ENCODE data around the gene CCDC6.
A peak's percentile ranks its signal among the peaks of the same experiment; 100 is the strongest.
"Not testable (repeated sequence)": the region's sequence is repeated elsewhere in the genome, so short reads cannot be mapped to it uniquely, and the experiment has no call there.

The CCDC6 gene

DNA sequence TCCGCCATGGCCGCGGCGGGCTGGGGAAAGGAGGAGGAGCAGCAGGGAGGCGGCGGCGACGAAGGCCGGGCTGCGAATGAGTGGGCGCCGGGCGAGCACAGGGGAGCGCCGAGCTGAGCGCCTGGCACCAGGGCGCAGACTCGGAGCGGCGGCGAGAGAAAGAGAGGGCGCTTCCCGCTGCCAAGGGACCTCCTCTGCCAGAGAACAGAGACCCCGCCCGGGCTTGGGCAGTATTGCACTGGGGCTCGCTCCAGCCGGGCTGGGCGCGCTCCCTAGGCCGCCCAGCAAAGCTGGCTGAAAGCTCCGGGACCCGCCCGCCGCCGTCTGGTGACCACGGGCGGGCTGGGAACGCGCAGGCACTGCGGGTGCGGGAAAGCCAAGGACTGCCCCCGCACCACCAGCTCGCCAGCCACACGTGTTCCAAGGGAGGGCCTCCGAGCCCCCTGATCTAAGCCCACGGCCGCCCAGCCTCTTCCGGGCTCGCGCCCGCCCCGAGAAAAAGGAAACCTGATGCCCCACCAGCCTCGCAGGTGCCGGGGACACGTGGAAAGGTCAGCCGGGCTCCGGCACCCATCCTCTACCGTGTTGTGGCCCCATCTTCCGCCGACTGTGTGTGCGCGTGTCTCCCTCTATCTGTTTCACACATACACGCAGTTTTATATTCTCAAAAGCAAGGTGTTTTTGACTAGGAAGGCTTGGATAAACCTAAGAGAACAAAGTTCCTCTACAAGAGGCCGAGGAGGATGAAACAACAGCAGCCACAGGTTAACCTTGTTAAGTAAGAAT lies at the start of gene CCDC6:
CCDC6 (minus strand) TSS at position 140 of the 786 bp plus-strand sequence; CDS start at position 8, 132 bp downstream.
- peak; percentile 93 for DNase-seq

DNA sequence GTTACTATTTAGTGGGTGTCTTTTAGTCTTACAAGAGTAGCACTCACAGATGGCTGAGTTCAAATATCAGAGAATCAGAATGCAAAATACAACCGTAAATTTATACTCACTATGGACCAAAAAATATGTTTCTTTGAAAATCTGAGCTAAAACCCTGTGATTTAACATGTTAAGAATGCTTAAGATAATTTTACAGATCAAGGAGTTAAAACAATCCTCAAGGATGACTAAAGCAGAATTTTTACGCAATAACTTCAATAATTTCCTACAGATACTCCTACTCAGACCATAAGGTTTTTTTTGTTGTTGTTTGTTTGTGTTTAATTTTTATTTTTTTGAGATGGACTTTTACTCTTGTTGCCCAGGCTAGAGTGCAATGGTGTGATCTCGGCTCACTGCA lies 47.9 kb upstream of the CCDC6 start:
- no peak for DNase-seq

- DNase-seq = not testable (repeated sequence)
Observed at GRCh38 chr10:59953711-59954110, 47.4 kb upstream of the CCDC6 start.

DNA sequence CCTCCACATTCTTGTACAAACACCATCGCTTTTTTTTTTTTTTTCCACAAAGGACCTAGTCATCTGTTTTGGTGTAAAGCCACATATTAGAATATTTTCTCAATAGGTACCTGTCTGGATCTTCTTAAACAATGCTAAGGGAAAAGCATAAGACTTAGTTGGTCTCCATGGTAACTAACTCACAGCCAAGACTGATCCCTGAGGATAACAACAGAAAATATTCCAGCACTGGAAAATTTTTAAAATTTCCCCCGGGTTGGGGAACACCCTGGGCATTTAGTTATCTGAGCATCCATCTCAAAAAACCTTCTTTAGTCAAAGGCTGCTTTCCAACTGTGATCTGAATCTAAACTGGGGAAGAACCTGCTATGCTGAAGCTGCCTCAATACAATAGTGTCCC lies 43.7 kb upstream of the CCDC6 start:
- DNase-seq = no peak

DNA sequence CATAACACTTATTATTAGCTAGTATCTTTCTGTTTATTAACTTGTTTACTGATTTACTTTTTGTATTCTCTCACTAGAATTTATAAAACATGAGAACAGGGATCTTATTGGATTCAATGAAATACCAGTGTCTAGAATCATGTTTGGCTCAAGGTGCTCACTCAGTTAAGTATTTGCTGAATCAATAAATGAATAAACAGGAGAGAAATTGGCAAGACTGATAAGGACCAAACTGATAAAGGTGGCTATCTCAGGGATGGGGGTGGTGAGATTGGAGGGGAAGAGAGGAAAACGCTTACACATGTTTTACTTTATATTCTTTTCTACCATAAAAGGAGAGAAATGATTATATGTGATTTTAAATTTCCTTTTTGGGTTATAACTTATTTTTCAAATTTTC lies 43.3 kb upstream of the CCDC6 start:
- DNase-seq = no peak

GRCh38 chr10:59945991-59946390 lies 39.6 kb upstream of the CCDC6 start:
- DNase-seq = no peak

DNA sequence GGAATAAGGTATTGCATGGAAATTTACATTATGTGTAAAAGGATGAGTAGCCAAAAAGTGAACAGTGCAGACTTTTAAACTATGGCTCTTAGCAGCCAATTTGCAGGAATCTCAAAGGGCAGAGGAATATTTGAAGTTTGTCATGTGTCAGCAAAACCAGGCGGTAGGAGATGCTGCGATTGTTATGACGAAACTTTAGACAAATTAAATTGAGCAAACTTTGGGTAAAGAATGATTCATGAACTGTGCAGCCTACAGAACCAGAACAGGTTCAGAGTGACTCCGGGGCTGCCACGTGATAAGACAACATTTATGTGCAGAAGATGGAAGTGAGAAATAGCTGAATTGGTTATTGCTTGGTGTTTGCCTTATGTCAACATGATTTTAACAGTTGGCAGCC lies 39.2 kb upstream of the CCDC6 start:
- no peak for DNase-seq

- no peak for DNase-seq
Observed at GRCh38 chr10:59944339-59944935, 38.1 kb upstream of the CCDC6 start.

- no peak for DNase-seq
Observed at GRCh38 chr10:59942556-59942955, 36.2 kb upstream of the CCDC6 start.

GRCh38 chr10:59937720-59938119 lies 31.4 kb upstream of the CCDC6 start:
- no peak for DNase-seq

- DNase-seq = no peak
Observed at GRCh38 chr10:59934701-59935100, 28.3 kb upstream of the CCDC6 start.

- not testable (repeated sequence) for DNase-seq
Observed at GRCh38 chr10:59930788-59931521, 24.6 kb upstream of the CCDC6 start.

DNA sequence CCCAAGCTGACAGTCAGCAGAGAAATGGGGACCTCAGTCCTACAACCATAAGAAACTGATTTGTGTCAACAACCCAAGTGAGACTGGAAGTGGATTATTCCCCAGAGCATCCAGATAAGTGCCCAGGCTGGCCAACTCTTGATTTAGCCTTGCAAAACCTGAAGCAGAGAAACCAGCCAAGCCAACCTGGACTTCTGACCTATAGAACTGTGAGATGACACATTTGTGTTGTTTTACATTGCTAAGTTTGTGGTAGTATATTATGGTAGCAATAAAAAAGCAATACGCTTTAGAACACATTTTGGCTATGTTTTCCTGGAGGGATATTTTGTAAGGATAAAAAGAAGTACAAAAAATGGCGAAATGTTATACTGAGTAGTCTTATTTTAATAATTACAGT lies 19.7 kb upstream of the CCDC6 start:
- no peak for DNase-seq

DNA sequence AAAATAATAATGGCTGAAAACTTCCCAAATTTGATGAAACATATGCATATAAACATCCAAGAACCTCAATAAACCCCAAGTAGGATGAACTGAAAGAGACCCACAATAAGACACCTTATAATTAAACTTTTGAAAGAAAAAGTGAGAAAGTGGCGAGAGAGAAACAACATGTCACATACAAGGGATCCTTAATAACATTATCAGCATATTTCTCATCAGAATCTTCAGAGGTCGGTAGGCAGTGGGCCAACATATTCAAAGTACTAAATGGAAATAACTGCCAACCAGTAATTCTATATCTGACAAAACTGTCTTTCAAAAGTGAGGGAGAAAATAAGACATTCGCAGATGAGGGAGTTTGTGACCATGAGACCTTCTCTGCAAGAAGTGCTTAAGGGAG lies 16.6 kb upstream of the CCDC6 start:
- DNase-seq = no peak

DNA sequence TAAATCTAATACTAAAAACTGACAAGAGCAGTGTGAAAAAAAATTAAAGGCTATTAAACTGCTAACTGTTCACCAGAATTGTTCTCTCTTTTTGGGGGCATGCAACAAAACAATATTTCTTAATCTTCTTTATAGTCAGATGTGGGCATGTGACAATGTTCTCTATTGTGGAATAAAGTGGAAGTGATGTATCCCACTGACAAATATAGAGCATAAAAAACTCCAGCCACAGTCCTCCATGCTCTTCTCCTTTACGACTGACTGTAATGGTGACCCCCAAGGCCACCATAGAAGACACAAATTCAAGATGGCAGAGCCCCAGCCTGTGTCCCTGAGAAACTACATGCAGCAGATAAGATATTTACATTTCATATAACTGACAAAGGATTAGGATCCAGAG lies 11.6 kb upstream of the CCDC6 start:
- no peak for DNase-seq

DNA sequence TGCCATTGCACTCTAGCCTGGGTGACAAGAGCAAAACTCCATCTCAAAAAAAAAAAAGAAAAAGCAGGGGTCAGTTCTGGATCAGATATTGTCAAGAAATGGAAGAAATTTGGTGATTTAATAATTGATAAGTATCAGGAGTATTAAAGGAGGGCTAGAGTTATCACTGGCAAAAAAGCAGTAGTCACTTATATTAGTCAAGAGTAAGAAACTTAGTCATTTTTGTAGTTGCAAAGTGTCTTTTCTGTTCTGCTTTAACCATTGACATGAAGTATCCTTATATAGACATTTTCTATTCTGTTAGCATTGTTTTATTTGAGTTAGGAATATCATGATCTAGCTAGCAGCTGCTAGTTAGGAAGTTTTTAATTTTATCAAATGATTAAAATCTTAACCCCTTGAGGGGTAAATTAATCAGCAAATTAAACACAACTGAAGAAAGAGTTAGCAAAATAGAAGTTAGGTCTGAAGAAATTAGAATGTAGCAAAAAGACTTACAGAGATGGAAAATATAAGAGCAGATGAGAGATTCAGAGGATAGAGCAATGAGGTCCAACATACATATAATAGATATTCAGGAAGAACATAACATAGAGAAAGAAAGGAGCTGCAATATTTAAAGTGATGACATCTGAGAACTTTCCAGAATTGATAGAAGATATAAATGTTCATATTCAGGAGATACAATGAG lies 7.3 kb upstream of the CCDC6 start:
- no peak for DNase-seq

GRCh38 chr10:59910867-59911266 lies 4.5 kb upstream of the CCDC6 start:
- no peak for DNase-seq

DNA sequence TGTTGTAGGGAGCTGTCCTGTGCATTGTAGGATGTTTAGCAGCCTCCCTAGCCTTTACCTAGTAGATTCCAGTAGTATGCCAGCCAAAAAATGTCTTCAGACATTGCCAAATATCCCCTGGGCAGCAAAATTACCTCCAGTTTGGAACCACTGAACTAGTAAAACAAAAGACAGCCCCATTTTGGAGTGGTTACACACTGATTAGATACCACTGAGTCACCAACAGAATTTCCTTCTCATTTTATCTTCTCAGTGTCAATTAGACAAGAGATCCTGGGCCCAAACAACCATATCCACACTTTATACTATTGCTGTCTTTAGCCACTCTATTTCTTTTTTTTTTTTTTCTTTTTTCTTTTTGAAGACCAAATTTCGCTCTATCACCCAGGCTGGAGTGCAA lies 3.5 kb upstream of the CCDC6 start:
- no peak for DNase-seq

DNA sequence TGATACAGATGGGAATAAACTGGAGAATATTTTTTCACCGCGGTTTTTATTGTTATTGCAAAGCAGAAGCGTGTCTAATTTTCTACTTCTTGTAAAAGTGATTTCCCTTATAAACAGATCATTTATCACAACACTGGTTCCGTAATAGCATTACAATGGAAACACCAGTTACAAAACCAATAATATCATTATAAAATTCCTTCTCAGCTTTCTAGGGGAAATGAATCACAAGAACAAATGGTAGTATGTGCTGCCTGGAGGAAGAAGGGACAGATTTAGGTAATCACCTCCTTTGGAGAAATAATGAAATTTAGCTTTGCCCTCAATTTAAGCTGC lies 2.4 kb upstream of the CCDC6 start:
- no peak for DNase-seq

DNA sequence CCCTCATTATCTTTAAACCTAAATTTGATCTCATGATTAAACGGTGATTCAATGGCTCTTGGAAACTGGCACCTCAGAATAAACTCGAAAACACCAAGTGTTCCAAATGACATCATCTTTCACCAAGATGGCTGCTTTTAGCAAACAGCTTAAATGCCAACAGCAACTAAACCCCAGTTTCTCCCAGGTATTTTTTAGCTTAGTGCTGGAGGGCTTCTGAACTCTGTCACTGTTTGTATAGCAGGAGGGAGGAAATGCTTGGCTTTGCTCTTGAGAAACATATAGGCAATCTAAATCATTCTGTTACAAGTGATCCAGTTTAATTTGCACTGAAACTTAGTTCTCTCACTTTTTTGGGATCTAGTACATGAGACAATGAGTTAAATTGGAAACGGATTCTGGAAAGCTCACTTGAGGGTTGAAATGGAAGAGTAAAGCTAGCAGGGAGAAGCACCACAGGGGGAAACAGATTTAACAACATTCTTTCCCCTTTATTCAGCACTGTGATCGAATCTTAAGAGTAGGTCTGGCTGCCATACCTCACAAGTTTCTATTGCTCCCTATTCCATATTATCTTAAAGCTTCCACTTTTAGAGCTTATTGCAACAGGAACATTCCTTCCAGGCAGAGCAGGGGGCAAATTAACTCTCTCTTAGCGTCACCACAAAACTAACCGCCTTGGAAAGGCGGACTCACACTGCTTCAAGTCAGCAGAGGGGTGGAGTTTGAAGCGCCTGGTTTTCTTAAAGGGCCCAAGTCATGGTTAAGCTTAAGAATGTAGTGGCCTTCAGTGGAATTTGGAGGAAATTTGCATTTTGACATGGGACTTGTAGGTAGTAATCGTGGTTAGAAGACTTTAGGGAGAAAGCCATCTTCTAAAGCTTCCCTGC lies 1.8 kb upstream of the CCDC6 start:
- peak; percentile 58 for DNase-seq

DNA sequence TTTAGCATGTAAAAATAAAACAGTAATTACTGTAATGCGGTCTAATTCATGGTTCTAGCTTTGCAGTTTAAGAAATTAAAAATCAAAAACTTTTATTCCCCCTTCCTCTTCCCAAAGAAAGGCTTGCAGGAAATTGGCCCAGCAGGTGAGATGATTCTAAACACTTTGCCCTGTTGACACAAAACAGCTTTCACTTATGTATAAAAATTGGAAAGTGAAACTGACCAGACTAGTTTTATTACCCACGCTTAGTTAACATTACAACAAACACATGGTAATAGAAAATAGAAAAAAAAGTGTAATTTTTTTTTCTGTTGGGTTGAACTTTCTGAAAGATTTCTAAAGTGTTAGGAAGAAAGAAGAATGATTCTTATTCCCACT lies 1.2 kb upstream of the CCDC6 start:
- no peak for DNase-seq

GRCh38 chr10:59905731-59906416 lies 482 bp downstream of the CCDC6 start:
- no peak for DNase-seq

All from GDM1 (cell line).